22Rv1 (cell line): Measurements from ENCODE around the gene MPO.

ENCODE experiments used
- CTCF ChIP-seq: fragments of 450-650 bp; IDR thresholded peaks from 2 replicates; pipeline ENCODE4 v1.5.1; 2017; ENCODE audit warnings: mild to moderate bottlenecking
- ZFX ChIP-seq: fragments of 450-650 bp; IDR thresholded peaks from 2 replicates; pipeline ENCODE4 v1.6.1; 2017; ENCODE audit warnings: antibody characterized with exemption, borderline replicate concordance

DNA sequence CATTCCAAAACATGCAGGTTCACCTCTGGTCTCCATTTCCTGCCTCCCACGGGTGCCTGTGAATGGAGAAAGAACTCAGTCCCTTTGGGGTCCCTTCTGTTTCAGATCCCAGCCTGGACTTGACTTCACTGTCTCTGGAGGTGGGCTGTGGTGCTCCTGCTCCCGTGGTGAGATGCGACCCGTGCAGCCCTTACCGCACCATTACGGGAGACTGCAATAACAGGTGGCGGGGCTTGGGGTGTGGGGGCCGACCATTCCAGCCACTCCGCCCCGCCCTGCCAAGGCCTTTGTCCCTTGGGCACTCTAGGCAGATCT is 31.8 kb downstream of the MPO start:
- no peak for TF ChIP-seq CTCF
- no peak for TF ChIP-seq ZFX
